GM12865 (cell line): ENCODE measurements around the gene NPM3.
A peak's percentile ranks its signal among the peaks of the same experiment; 100 is the strongest.
"Not testable (repeated sequence)": the region's sequence is repeated elsewhere in the genome, so short reads cannot be mapped to it uniquely, and the experiment has no call there.

Experiments used
- DNase-seq: peaks from one replicate; pipeline ENCODE4 v3.0.0; 2010; ENCODE audit warnings: low read depth
- H3K4me3 ChIP-seq: 2 replicates; pipeline ENCODE4 v1.5.1; 2011; ENCODE audit warnings: mild to moderate bottlenecking, low read depth, low read length, control low read depth
- TF ChIP-seq, protein P1 (sequence below): IDR thresholded peaks from 2 replicates; pipeline ENCODE4 v1.5.1; 2011; ENCODE audit warnings: low read length, control low read depth, low read depth, inconsistent platforms; ENCODE audit not compliant: insufficient read depth; ENCODE audit errors: missing control alignments

The NPM3 gene

DNA sequence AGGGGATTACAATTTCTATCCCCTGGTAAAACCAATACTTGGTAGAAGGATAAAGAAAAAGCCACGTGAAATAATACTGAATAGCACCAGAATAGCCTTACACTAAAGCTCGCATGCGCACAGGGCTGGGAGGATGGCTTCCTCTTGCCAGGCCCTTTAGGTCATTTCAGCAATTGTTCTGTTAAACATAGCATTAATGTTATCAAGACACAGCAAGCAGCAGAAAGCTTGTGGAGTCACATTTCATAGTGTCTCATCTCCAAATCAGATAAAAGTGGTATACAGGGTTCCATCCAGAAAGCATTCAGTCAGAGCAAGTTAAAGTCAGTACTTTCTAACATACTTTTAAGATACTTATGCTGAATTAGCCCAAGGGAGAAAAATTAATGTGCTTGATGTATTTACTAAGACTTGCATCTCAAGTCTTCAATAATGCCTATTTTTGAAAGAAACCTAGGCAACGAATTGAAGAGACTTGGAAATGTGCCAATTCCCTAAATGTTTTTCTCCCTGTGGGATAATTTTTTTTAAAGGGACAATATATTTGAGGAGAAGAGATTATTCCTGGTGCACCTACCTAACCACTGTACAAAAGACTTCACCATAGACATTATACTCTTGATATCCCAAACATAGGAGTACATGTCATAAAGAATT lies 14.3 kb upstream of the NPM3 start:
- no peak for DNase-seq
- TF ChIP-seq, protein P1, sequence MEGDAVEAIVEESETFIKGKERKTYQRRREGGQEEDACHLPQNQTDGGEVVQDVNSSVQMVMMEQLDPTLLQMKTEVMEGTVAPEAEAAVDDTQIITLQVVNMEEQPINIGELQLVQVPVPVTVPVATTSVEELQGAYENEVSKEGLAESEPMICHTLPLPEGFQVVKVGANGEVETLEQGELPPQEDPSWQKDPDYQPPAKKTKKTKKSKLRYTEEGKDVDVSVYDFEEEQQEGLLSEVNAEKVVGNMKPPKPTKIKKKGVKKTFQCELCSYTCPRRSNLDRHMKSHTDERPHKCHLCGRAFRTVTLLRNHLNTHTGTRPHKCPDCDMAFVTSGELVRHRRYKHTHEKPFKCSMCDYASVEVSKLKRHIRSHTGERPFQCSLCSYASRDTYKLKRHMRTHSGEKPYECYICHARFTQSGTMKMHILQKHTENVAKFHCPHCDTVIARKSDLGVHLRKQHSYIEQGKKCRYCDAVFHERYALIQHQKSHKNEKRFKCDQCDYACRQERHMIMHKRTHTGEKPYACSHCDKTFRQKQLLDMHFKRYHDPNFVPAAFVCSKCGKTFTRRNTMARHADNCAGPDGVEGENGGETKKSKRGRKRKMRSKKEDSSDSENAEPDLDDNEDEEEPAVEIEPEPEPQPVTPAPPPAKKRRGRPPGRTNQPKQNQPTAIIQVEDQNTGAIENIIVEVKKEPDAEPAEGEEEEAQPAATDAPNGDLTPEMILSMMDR: no peak
- H3K4me3 ChIP-seq: no peak overlapping the region

DNA sequence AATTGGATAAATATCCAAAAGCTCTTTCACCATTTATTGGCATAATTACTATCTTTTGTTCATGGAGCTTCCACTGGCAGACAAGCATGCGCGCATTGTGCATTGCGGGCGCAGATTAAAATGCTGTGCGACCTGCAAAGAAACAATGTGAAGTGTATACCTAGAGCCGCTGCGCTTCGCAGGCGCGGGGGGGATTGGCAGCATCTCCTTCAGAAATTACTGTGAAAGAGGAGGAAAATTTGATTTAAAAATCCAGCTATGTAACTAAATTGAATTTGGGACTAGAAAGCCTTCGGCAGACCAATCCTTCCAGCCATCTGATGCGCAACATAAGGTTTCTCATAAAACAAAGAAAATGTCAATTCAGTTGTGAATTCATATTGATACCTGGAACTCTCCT lies 10.3 kb upstream of the NPM3 start:
- TF ChIP-seq, protein P1: no peak

DNA sequence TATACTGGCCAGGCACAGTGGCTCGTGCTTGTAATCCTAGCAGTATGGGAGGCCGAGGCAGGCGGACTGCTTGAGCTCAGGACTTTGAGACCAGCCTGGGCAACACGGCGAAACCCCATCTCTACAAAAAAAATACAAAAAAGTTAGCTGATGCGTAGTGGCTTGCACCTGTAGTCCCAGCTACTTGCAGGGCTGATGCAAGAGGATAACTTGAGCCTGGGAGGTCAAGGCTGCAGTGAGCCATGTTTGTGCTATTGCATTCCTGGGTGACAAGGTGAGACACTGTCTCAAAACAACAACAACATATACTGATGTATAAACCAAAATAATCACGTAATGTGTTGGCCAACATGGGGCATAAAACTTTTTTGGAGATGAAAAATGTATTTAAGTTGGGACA lies 6.4 kb upstream of the NPM3 start:
- TF ChIP-seq, protein P1: no peak
- H3K4me3 ChIP-seq: no peak overlapping the region
- no peak for DNase-seq

More for the DNA sequence above, 10.3 kb upstream of the NPM3 start:
- DNase-seq: no peak
- no peak overlapping the region for H3K4me3 ChIP-seq

DNA sequence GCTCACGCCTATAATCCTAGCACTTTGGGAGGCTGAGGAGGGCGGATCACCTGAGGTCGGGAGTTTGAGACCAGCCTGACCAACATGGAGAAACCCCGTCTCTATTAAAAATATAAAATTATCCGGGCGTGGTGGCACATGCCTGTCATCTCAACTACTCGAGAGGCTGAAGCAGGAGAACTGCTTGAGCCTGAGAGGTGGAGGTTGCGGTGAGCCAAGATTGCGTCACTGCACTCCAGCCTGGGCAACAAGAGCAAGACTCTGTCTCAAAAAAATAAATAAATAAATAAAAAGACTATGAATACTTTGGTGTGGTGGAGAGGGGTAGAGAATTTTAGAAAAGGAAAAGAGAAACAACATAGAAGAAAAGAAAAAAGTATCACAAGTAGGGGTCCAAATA lies 6.0 kb upstream of the NPM3 start:
- not testable (repeated sequence) for DNase-seq, H3K4me3 ChIP-seq

DNA sequence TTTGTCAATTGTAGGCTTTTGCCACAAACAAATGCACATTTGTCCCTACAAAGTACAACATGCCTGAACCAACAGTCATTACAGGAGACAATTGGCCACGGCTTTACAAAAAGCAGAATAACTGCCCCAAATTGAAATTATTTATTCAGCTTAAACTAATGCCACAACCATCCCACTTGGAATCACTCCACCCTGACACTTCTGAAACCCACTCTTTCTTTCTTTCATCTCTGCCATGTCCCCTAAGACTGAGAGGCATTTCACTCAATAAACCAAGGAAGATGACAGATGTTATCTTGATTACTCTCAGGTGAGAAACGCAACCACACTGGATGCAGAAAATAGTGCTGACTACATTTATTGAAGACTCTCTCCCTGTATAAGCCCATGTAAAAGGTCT lies 2.6 kb upstream of the NPM3 start:
- TF ChIP-seq, protein P1: no peak
- DNase-seq: no peak
- H3K4me3 ChIP-seq: no peak overlapping the region

DNA sequence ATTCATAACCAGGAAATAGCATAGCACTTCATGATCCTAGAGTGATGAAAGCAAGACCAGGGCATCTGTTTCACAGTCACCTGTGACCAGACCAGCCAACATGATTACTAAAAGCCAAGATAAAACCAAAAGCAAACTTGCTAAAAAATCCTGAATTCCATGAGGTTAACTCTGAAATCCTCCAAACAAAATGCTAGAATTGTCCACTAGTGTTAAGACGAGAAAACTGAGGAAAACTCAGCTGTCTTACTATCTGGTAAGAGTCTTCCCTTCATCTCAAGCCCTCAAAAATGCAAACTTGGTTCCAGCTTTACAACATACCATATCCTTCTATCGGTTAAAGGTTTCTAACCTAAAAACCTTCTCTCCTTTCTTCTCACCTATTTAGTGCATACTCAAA lies 1.3 kb upstream of the NPM3 start:
- DNase-seq: no peak
- H3K4me3 ChIP-seq: no peak overlapping the region
- TF ChIP-seq, protein P1: no peak

DNA sequence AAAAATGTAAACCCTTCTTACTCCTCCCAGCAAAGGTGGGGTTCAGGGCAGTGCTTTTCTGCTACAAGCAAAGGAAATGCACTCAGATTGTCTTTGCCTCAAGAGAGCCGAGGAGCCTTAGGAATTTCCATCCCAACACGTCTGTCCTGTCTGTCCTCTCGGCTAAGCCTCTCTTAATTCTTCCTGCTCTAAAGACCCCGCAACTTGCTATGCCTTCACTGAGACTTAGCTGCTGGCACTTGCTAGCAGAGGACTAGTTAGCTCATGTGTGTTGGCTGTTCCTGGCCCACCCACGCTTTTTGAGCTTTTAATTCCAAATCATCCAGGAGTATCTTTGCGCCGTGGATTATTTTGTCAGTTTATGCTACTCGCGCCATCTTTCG lies 481 bp upstream of the NPM3 start:
- DNase-seq: no peak
- TF ChIP-seq, protein P1: no peak
- H3K4me3 ChIP-seq: peak overlapping the region; percentile 85
